NCI-H2029 treated with DMSO at 0.1 percent for 48 hours (cell line): Measurements from ENCODE around the gene PRSS3.
"Not testable (repeated sequence)": the region's sequence is repeated elsewhere in the genome, so short reads cannot be mapped to it uniquely, and the experiment has no call there.

ENCODE experiments used
- DNase-seq: peaks from one replicate; lab custom pipeline; 2025; lab: John Stamatoyannopoulos, UW

PRSS3 gene

DNA sequence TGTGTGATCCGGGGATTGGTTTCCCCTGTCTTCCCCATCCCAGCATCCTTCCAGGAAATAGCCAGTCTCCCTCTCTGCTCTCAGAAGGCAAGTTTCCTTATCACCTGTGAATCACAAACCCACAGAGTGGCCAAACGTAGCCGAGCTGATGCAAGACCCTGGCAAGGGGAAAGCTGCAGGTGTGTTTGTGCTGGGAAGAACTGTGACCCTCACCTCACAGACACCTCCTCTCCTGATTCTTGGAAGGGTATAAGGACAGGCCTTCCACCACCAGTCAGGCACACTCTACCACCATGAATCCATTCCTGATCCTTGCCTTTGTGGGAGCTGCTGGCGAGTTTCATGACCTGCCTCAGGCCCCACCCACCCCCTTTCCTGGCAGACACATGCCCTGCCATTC, at the start of gene PRSS3:
Gene PRSS3 (plus strand): TSS at position 281 of the 400 bp plus-strand sequence. CDS start 13 bp downstream, at position 294.
- no peak for DNase-seq

DNA sequence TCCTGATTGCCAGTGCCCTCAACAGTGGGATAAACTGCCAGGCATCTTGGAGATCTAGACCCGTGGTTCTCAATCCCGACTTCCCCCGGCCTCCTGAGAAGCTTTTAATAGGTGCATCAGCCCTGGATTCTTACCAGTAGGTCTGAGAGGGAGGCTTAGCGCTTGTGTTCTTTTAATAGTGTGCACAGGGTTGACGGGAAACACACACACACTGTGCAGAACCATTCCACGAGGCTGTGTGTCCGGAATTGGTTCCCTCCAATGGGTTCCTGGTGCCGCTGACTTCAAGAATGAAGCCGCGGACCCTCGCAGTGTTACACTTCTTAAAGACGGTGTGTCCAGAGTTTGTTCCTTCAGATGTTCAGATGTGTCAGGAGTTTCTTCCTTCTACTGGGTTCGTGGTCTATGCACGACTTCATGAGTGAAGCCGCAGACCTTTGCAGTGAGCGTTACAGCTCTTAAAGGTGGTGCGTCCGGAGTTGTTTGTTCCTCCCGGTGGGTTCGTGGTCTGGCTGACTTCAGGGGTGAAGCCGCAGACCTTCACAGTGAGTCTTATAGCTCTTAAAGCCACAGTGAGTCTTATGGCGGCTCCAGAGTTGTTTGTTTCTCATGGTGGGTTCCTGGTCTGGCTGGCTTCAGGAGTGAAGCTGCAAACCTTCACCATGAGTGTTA, 46.6 kb upstream of the PRSS3 start:
- DNase-seq = no peak

DNA sequence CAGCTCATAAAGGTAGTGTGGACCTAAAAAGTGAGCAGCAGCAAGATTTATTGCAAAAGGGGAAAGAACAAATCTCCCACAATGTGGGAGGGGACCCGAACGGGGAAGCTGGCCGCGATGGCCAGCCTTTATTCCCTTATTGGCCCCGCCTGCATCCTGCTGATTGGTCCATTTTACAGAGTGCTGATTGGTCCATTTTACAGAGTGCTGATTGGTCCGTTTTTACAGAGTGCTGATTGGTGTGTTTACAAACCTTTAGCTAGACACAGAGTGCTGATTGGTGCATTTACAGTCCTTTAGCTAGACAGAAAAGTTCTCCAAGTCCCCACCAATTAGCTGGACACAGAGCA, 46.1 kb upstream of the PRSS3 start:
- not testable (repeated sequence) for DNase-seq

- no peak for DNase-seq
These were observed 45.0 kb upstream of the PRSS3 start for GRCh38 chr9:33750307-33750838.

DNA sequence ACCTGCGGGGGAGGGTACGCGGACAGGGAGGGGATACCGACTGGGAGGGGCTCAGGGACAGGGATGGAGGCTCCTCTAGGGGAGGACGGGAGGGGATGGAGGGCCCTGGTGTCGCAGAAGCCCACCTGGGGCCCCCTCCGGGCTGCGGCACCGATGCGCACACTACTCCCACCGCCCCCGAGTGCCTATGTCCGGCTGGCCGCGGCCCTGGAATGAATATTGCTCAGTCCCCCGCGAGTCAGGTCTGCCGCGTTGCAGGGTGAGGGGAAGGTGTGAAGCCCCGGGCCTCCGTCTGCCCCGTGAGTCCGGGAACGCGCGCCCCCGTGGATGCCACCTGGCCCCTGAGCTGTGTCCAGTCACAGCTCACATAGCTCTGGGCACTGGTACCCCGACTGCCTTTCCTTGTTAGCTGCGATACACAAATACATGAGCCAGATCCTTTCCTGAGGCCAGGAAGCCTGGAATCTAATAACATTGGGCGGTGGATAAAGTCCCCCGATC, 44.5 kb upstream of the PRSS3 start:
- DNase-seq = no peak

- DNase-seq = no peak
These were observed 43.7 kb upstream of the PRSS3 start for GRCh38 chr9:33751536-33752129.

DNA sequence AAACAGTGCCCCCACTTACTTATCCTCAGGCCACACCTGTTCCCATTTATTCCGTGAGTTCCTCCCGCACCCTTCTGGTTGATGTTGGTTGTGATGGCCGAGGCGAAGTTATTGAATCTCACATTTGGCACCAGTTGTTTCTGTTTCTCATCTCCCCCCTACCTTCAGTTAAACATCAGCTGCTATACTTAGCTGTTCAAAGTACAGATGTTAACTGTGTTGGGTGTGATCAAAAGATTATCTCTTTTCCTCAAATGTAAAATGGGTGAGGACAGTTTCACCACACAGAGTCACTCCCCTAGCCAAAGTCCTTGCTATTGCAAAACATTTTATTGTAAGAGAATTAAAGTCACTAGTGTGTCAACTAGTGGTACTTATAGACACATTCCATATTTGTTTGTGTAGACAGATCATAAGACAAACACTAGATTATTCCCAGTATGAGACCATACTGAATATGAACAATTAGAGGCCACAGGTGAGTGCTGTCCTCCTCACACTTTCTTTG, 43.2 kb upstream of the PRSS3 start:
- DNase-seq = no peak

DNA sequence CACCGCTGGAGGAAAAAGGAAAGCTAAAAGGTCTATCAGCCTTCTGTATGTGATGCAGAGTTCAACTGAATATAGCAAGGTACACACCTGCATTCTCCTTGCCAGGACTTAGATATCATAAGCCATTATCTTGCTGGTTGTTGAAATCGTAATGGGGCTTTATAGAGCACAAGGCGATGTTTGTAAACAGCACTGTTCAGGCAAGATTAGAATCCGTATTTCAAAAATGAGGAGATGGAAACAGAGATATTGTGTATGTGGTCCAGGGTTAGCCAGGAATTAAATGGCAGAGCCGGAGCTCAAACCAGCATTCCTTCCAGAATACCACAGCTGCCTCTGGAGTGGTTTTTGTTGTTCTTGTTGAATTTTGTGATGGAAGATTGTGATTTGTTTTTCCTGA, 42.6 kb upstream of the PRSS3 start:
- not testable (repeated sequence) for DNase-seq

DNA sequence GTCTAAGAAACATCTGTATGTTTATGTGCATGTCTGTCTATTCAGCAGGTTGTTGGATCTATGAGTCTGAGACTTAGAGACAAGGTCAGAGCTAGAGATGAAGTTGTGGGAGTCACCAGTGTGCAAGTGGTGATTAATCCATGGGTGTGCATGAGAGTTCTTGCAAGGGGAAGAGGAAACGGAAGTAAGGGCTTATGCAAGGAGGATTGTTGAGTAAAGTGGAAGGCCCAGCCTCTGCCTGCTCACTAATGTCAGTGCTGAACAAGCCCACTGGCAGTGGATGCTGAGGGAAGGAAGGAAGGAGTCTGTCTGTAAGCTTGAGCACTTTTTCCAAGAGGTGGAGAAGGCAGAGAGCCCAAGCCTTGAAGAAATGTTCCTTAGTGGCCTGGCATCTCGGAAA, 35.7 kb upstream of the PRSS3 start:
- not testable (repeated sequence) for DNase-seq

- DNase-seq = no peak
These were observed 33.0 kb upstream of the PRSS3 start for GRCh38 chr9:33762343-33762742.

GRCh38 chr9:33763709-33764108, 31.7 kb upstream of the PRSS3 start:
- DNase-seq = not testable (repeated sequence)

DNA sequence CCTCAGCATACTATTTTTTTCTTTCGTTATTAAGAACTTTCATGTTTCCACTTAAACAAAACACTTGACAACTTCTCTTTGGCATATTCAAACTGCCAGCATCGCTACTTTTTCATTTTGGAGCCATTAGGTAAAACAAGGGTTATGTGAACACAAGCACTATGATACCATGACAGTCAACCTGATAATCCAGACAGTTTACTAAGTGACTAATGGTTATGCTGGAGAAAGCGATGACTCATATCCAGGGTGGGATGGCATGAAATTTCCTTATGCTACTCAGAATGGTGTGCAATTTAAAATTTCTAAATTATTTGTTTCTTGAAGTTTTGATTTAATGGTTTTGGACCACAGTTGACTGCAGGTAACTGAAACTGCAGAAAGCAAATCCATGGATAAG, 29.9 kb upstream of the PRSS3 start:
- no peak for DNase-seq

DNA sequence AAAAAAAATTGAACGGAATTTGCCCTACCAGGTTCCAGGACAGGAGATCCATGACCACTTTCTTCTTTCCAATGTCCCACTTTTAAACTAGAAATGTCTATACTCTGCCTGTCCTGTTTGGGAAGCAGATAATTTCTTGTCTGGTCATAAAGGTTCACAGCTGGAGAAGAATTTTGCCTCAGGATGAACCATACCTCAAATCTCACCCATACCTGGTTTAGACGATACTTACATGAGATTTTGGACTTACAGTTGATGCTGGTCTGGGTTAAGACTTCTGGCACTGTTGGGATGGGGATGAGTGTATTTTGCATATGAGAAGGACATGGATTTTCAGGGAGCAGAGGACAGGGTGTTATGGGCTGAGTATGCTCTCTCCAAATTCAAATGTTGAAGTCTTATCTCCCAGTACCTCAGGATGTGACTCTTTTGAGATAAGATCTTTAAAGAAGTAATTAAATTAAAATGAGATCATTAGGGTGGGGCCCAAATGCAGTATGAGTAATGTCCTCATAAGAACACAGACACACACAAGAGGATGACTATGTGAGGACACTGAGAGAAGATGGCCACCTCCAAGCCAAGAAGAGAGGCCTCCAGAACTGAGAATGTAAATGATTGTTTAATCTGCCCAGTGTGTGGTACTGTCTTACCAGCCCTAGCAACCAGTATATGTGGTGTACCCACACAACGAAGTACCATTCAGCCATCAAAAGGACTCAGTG, 25.0 kb upstream of the PRSS3 start:
- not testable (repeated sequence) for DNase-seq

DNA sequence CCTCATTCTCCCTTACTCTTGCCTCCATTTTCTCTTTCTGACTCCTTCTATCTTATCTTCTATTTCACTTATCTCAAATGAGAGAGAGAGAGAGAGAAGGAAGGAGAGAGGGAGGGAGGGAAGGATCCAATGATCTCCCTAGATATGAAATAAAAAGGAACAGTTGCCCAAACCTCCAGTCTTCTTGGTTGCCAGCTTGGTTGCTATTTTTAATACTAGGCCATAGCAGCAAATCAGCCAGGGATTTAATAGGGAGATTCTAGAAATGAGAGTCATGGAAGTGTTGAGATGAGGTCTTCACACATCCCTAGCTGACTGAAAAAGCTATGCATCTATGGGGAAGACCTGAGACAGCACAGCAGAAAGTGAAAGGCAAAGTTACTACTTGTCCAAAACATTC, 22.2 kb upstream of the PRSS3 start:
- not testable (repeated sequence) for DNase-seq

GRCh38 chr9:33774074-33774659, 21.2 kb upstream of the PRSS3 start:
- DNase-seq = not testable (repeated sequence)

DNA sequence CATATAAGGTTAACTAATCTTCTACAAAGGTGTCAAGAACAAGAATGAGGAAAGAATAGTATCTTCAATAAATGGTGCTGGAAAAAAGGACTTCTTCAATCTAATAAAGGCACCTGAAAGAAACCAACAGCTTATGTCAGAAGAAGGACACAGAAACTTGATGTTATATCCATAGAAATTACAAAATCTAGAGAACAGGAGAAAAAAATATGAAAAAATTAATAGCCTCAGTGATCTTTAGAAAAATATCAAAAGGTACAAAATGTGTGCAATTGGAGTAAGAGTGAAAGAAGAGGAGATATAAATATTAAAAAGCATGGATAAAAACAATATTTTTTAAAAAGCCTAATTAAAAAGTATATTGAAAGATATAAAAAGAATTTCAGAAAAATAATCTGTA, 18.8 kb upstream of the PRSS3 start:
- DNase-seq = no peak

DNA sequence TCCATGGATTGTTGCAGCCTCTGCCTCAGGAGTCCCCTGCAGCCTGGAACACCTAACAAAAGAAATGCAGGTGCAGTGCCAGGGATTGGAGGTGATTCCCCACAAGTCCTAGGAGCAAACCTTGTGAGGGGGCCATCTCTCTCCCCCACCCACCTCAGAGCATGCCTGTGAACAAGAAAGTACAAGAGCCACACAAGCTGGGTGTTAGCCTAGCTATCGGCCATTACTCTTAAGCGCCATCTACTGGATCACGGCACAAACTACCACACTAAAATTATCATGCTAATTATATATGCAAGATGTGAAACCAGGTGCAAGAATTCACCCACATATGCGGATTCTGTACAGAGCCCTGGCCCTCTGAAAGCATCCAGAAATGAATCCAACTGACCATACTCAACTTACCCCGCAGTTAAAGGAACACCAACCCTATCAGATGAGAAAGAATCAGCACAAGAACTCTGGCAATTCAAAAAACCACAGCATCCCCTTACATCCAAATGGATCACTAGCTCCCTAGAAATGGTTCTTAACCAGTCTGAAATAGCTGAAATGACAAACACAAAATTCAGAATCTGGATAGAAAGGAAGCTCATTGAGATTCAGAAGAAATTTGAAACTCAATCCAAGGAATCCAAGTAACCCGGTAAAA, 16.5 kb upstream of the PRSS3 start:
- peak; percentile 77 for DNase-seq

DNA sequence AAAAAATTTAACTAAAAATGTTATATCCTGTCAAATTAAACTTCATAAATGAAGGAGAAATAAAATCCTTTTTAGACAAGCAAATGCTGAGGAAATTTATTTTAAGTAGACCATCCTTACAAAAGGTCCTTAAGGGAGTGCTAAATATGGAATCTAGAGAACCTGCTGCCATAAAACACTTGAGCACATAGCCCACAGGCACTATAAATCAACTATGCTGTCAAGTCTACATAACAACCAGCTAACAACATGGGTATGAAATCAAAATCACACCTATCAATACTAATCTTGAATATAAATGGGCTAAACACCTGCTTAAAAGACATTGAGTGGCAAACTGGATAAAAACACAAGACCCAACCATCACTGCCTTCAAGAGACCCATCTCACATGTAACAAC, 15.1 kb upstream of the PRSS3 start:
- no peak for DNase-seq

GRCh38 chr9:33781736-33782135, 13.6 kb upstream of the PRSS3 start:
- peak; percentile 76 for DNase-seq

DNA sequence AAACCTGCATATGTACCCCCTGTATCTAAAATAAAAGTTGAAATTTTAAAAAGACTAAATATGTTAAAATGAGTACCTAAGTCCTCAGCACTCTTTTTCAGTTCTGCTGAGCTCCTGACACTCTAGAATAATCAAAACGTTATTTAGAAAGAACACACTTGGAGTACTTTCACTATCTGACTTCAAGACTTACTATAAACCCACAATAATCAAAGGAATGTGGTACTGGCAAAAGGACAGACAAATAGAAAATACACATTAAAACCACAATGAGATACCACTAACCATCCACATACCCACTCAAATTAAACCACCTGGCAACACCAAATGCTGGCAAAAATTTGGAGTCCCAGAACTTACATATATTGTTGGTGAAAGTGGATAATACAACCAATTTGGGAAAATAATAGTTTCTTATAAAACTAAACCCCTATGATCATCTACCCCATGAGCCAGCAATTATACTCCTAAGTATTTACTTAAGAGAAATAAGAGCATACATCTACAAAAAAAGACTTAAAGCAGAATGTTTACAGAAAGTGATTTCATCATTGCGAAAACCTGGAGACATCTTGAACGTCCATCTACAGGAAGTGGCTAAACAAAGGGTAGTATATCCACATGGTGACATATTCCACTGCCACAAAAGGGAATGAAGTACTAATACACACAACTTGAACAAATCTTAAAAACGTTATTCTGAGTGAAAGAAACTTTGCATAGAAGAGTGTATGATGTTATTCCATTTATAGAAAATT, 12.8 kb upstream of the PRSS3 start:
- DNase-seq = peak; percentile 52

- no peak for DNase-seq
These were observed 9.4 kb upstream of the PRSS3 start for GRCh38 chr9:33785914-33786313.
